ENCODE results near the gene ZSCAN30.

Gene ZSCAN30

GRCh38 chr18:35278085-35278484, 11.9 kb downstream of the ZSCAN30 start:
- no peak for DNase-seq

- no peak for DNase-seq
Observed at GRCh38 chr18:35277633-35278032, 12.4 kb downstream of the ZSCAN30 start.

GRCh38 chr18:35276267-35276666, 13.8 kb downstream of the ZSCAN30 start:
- no peak for DNase-seq

GRCh38 chr18:35271656-35272055, 18.4 kb downstream of the ZSCAN30 start:
- DNase-seq = no peak

GRCh38 chr18:35268821-35269220, 21.2 kb downstream of the ZSCAN30 start:
- DNase-seq = no peak

- no peak for DNase-seq
Observed at GRCh38 chr18:35267809-35268208, 22.2 kb downstream of the ZSCAN30 start.

GRCh38 chr18:35267161-35267651, 22.8 kb downstream of the ZSCAN30 start:
- DNase-seq = no peak

GRCh38 chr18:35264409-35264808, 25.6 kb downstream of the ZSCAN30 start:
- DNase-seq = no peak

- DNase-seq = no peak
Observed at GRCh38 chr18:35256947-35257346, 33.1 kb downstream of the ZSCAN30 start.

GRCh38 chr18:35253655-35254287, 36.3 kb downstream of the ZSCAN30 start:
- DNase-seq = no peak

- no peak for DNase-seq
Observed at GRCh38 chr18:35252466-35252865, 37.6 kb downstream of the ZSCAN30 start.

GRCh38 chr18:35248429-35248828, 41.6 kb downstream of the ZSCAN30 start:
- no peak for DNase-seq

- no peak for DNase-seq
Observed at GRCh38 chr18:35247412-35248249, 42.4 kb downstream of the ZSCAN30 start.

GRCh38 chr18:35246831-35247230, 43.2 kb downstream of the ZSCAN30 start:
- DNase-seq = no peak

- DNase-seq = no peak
Observed at GRCh38 chr18:35245719-35246317, 44.2 kb downstream of the ZSCAN30 start.

- no peak for DNase-seq
Observed at GRCh38 chr18:35244671-35245070, 45.4 kb downstream of the ZSCAN30 start.

- DNase-seq = no peak
Observed at GRCh38 chr18:35242426-35242825, 47.6 kb downstream of the ZSCAN30 start.

- DNase-seq = peak; percentile 7
Observed at GRCh38 chr18:35241448-35241804, 48.6 kb downstream of the ZSCAN30 start.

GRCh38 chr18:35240664-35241447, 49.2 kb downstream of the ZSCAN30 start, which contains the start of gene ZNF397:
ZNF397 (plus strand) TSS chr18:35241034; CDS start chr18:35242471, 1,437 bp downstream.
- DNase-seq = peak; percentile 81

GRCh38 chr18:35239314-35239713, 50.7 kb downstream of the ZSCAN30 start:
- no peak for DNase-seq

GRCh38 chr18:35236571-35237363, 53.3 kb downstream of the ZSCAN30 start:
- DNase-seq = no peak

GRCh38 chr18:35231052-35231451, 59.0 kb downstream of the ZSCAN30 start:
- DNase-seq = peak; percentile 10

Data from NCI-H2081 treated with DMSO at 0.1 percent for 48 hours (cell line).